Stimulated activated naive CD8-positive, alpha-beta T cell treated with anti-CD3 and anti-CD28 coated beads, Interleukin-15, Interleukin-2, amounts not matched to agents 100 U/mL and 50 U/mL, for 24 hours (primary cell): ENCODE data around the gene EDN2.

ENCODE experiments used
- ATAC-seq: fragments of 150-1000 bp; cut with Tn5 transposase; one replicate; pipeline ENCODE4 v1.10.0; 2021
- DNase-seq: peaks from one replicate; pipeline ENCODE4 v3.0.0; 2021

EDN2 gene

DNA sequence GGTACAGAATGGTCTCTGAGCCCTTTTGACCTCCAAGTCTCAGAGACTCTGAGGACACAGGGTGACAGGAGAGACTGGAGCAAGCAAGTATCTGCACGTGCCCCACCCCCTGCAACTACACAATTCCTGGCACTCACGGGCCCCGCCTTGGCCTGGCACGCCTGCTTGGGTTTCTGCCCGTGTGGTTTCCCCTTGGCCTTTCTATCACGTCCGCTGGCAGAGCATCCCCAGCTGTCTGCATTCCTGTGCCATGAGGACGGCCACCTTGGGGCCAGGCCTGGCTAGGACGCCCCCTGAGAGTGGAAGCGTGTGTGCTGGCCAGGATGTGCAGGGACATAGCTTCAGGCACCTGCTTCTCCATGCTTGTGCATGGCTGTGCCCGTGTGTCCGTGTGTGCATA, 14.3 kb upstream of the EDN2 start:
- ATAC-seq = no peak
- DNase-seq = no peak

DNA sequence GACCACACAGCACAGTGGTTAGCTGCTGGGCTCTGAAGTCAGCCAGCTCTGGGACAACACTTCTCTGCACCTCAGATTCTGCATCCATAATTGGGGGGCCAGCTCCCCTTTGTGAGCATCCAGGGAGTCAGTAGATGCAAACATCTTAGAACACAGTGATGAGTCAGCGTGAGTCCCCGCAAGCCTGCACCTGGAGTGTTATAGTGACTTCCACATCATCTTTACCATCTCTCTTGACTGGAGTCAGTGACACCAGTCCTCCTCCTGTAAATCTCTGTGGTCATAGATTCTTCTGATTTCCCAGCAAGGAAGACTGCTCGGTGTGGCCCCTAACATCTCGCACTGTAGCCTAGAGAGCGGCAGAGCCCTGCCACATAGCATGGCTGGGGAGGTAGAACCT, 13.9 kb upstream of the EDN2 start:
- no peak for ATAC-seq
- no peak for DNase-seq

DNA sequence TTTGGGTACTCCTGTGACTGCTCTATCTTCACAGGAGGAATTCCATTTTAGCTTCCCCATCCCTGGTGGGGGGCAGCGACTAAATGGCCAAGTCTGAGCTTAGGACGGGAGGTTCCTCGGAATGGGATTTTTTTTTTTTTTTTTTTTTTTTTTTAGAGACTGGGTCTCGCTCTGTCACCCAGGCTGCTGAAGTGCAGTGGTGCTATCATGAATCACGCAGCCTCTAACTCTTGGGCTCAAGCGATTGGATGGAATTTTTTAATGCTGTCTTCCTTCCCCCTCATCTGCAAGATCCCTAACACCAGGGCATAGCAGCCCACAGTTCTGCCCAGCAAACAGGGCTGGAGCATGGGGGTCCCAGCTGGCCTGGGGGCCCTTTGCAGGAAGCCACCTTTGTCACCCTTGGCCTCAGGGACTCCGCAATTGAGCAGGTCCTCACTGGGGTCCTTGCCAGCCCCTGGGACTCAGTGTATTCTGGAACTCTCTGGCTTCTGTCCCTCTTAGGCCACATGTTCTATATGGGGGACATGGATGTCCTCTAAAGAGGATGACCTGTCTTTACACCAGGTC, 13.1 kb upstream of the EDN2 start:
- DNase-seq (no peak), ATAC-seq (no peak)

DNA sequence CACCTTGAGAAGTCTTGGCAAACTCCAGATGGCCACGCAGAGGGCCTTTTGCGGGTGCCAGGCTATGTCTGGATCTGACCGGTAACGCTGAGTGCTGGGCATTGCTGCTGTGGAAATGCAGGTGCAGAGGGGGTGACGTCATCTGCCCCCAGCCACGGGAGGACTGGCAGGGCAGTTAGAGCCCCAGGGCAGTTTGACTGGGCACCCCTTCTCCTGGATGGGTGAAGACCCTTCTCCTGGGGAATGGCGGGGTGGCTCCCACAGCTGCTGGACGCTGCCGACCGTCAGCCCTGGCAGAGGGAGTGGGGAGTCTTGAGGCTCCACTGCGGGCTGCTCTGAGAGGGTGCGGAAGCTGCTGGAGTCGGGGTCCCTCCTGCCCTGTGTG, 12.6 kb upstream of the EDN2 start:
- DNase-seq (no peak), ATAC-seq (no peak)

- peak; percentile 74 for ATAC-seq
- peak; percentile 77 for DNase-seq
Observed at GRCh38 chr1:41496080-41497055, 11.9 kb upstream of the EDN2 start.

GRCh38 chr1:41495210-41495948, 10.9 kb upstream of the EDN2 start:
- DNase-seq (peak; percentile 43), ATAC-seq (no peak)

- DNase-seq = no peak
- ATAC-seq = no peak
Observed at GRCh38 chr1:41494351-41495209, 10.1 kb upstream of the EDN2 start.

DNA sequence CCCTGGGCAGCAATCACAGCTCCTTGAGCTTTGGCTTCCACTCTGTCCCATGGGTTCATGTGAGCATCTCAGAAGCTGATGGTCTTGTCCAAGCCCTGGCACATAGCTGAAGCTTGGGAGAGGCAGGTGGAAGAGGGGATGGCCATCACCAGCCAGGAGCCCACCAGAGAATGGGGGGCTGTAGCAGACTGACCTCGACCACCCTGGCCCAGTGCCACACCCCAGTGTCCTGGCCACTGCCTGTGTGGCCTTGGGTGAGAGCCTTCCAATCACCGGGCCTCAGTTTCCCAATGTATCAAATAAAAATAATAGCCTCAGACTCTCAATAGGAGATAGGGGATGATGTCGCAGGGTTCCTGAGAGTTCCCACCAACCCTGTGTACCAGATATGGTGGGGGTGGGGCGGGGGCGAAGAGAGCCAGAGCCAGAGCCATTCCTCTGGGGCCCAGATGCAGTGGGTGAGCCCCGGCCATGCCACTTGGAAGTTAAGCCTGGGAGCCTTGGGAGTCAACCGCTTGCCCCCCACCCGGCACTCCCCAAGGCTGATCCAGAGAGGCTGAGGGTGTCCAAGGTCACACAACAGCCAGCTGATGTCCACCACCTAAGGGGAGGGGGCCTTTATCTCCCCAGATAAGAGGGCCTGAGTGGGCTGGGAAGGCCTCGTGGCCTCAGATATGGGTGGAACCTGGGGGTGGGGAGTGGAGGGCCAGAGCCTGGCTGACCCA, 9.3 kb upstream of the EDN2 start:
- no peak for DNase-seq
- no peak for ATAC-seq

DNA sequence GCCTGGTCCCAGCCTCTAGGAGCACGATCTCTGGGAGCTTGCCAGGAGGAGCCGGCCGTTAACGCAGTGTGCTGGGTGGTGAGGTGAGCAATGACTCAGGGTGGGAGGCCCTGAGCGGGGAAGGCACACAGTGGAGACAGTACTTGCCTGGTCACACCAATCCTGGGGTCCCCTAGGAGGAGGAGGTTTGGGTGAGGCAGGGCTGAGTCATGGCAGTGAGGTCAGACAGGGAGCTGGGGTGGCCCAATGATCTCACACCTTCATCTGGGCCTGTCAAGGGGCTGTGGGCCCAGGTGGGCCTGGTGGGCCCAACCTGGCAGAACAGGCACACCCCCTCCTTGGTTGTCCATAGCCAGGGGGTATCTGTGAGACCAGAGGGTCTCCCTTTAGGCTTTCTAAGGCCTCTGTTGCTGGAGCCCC, 8.6 kb upstream of the EDN2 start:
- DNase-seq (peak; percentile 43), ATAC-seq (peak; percentile 70)

- ATAC-seq = no peak
Observed at GRCh38 chr1:41492341-41492848, 7.9 kb upstream of the EDN2 start.

DNA sequence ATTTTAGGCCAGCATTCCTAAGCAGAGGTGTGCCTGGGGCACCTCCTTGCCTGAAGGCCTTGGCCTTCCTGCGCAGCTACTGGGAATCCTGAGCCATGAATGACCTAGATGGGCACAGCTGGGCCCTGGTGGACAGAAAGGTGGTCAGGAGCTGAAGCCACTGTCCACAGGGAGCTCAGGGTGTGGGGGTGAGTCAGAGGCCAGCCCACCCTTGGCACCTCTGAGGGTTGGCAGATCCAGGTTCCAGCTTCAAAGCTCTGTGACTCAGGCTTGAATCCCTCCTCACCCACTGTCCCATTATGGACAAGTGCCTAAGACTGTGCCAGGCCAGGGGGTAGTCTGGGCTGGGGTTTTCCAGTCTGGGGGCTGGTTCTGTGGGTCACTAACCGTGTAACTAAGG, 6.4 kb upstream of the EDN2 start:
- DNase-seq = no peak
- no peak for ATAC-seq

More at GRCh38 chr1:41492341-41492848, 7.9 kb upstream of the EDN2 start:
- DNase-seq = peak; percentile 71

GRCh38 chr1:41489561-41489960, 5.1 kb upstream of the EDN2 start:
- DNase-seq = no peak
- ATAC-seq = no peak

DNA sequence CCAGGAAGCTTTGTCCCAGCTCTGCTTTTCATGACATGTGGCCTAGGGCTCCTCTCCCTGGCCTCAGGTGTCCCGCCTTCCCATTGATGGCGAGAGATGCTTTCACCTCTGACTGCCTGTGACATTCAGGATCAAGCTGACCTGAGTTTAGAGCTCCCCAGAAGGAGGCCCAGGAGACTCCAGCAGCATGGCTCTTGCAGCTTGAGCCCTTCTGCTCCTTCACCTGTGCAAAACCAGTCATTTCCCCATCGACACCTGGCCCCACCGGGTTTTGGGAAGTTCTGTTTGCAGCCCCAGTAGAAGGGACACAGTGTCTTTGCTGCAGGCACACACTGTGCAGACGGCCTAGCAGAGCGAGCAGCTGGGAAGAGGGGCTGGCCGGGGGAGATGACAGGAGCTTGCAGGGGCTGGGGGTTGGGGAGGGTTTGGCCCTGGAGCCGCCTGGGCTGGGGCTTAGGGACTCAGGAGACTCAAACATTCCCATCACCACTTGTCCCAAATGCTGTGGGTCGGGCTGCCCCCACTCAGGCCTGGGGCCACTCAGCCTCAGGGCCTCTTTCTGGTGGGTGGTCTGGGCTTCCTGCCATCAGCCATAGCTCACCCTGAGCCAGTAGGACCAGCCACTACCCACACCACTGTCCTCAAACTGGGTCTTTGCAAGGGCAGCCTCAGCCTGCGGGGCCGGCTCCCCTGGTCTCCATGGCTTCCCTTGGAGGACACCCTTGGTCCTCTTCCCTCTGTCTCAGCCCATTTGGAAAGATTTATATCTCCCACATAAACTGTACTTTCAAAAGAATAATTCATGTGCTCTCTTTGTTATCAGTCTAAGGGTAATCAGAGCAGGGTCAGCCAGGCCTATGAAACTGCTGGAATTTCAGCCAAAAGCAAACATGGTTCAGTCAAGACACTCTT, 3.8 kb upstream of the EDN2 start:
- DNase-seq (no peak), ATAC-seq (no peak)

DNA sequence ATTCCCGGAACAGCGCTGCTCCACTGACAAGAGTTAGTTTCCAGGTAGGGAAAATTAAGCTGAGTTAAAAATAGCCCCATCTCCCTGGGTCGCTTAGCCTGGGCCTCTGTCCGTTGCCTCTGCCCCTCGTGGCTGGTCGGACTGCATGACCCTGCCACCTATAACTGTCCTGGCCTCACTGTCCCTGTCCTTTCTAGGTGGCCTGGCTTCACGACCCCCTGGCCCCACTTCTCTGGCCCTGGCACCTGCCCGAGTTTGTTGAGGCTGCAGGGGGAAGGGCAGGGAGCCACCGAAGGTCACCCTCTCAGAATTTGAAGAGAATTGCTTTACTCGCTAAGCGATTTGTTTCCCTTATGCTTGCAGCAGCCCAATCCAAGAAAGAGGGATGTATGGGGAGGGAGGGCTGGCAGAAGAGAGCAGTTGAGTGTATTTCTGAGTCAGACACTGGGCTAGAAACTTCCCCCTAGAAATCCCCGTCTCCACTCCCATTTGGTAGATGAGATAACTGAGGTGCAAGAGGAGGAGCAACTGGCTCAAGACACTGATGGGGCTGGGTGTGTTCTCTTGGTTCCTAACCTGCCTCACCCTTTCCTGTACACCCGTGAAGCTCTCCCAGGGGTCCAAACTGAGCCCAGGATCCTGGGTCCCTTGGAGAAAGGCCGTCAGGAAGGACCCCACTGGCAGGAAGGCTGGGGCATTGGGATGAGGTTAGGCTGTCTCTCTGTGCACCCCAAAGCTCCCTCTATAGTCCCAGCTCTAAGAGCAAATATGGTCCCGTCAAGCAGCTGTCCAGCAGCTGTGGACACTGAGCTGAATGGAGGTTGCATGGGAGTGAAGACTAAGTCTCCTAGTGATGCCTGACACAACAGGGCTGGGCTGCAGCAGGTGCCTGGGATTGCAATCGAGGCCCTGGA, 2.9 kb upstream of the EDN2 start:
- no peak for DNase-seq
- ATAC-seq = peak; percentile 8

DNA sequence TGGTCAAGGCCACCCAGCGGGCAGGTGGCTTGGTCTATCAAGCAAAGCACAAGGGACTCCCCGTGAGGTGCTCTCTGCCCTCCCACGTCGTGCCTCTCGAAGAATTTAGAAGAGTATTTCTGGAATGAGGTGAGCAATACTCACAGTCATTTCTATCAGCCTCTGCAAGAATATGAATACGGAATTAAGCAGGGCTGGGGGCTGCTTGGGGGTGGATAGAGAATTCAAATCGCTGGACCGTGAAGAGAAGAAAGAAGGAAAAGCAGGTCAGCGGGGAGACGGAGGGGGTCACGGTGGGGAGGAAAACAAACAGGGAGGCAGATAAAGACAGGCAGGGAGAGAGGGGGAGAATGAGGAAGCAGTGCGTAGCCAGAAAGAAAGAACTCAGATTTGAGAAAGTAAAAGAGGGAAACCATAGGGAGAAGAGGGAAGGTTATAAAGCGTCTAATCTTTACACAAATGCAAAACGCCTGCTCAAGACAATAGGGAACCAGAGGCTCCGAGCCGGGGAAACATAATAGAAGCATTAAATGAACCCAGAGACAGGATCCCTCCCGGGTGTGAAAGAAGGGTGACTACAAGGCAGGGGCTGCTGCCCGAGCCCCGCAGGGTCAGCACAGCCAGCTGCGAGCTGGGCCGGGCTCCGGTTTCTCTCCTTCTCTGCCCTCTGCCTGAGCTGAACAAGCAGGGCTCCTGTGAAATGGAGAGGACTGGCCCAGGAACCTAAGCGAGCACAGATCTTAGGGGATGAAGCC, 2.1 kb upstream of the EDN2 start:
- DNase-seq = no peak

GRCh38 chr1:41486053-41486370, 1.5 kb upstream of the EDN2 start:
- ATAC-seq = no peak

More for the DNA sequence above, 2.1 kb upstream of the EDN2 start:
- no peak for ATAC-seq

GRCh38 chr1:41485605-41486004, 1.1 kb upstream of the EDN2 start:
- ATAC-seq = no peak

More at GRCh38 chr1:41486053-41486370, 1.5 kb upstream of the EDN2 start:
- DNase-seq = no peak

GRCh38 chr1:41483960-41484401, 502 bp downstream of the EDN2 start:
- DNase-seq = no peak
- ATAC-seq = no peak

More at GRCh38 chr1:41485605-41486004, 1.1 kb upstream of the EDN2 start:
- DNase-seq = no peak
